Common myeloid progenitor, CD34-positive (primary cell): ENCODE data around the gene AFP.
A peak's percentile ranks its signal among the peaks of the same experiment; 100 is the strongest.

Experiments
- CTCF ChIA-PET: fragments of 350-600 bp; sonication (Branson Sonifier 250); formaldehyde crosslinking; loops from one replicate; lab custom pipeline; 2021; ENCODE audit warnings: antibody characterized with exemption; lab: Charles Lee
- POLR2A ChIA-PET: fragments of 350-600 bp; sonication (Branson Sonifier 250); formaldehyde crosslinking; loops from one replicate; lab custom pipeline; 2021; ENCODE audit warnings: antibody characterized with exemption; lab: Charles Lee
- DNase-seq, 3 donors: peaks; one replicate each; pipeline versions ENCODE4 v3.0.0 to v3.0.0-alpha.2; 2013
- H3K27ac ChIP-seq, 2 experiments: 1 replicate in 1 of 2; 2 replicates in 1 of 2; pipeline ENCODE4 v1.7.0; 2013; ENCODE audit warnings: inconsistent platforms in 2 of 2, low read length in 2 of 2, mild to moderate bottlenecking in 2 of 2, low read depth in 1 of 2, moderate library complexity in 1 of 2; ENCODE audit not compliant: severe bottlenecking in 2 of 2, insufficient read depth in 1 of 2, poor library complexity in 1 of 2
- H3K27me3 ChIP-seq, 5 experiments: replicated peaks in 2 of 5; 1 replicate in 3 of 5; 2 replicates in 2 of 5; pipeline versions ENCODE4 v1.6.1 to v1.7.0; 2013; ENCODE audit warnings: low read length in 4 of 5, mild to moderate bottlenecking in 2 of 5, moderate library complexity in 2 of 5, inconsistent platforms in 1 of 5; ENCODE audit not compliant: insufficient read depth in 5 of 5, control insufficient read depth in 4 of 5
- H3K36me3 ChIP-seq, 4 experiments: 1 replicate in 2 of 4; 2 replicates in 2 of 4; pipeline versions ENCODE4 v1.6.1 to v1.7.0; 2013; ENCODE audit warnings: low read length in 3 of 4, control low read depth in 1 of 4, mild to moderate bottlenecking in 1 of 4; ENCODE audit not compliant: control insufficient read depth in 4 of 4, insufficient read depth in 4 of 4
- H3K4me1 ChIP-seq, 4 experiments: 1 replicate in 3 of 4; 2 replicates in 1 of 4; pipeline versions ENCODE4 v1.6.1 to v1.7.1; 2013; ENCODE audit warnings: low read length in 3 of 4, mild to moderate bottlenecking in 3 of 4, control low read depth in 1 of 4, inconsistent platforms in 1 of 4, moderate library complexity in 1 of 4; ENCODE audit not compliant: control insufficient read depth in 4 of 4, insufficient read depth in 4 of 4; ENCODE audit errors: control extremely low read depth in 1 of 4
- H3K4me3 ChIP-seq, 7 experiments: 1 replicate in 4 of 7; 2 replicates in 3 of 7; pipeline versions ENCODE4 v1.5.1 to v1.7.0; 2013; ENCODE audit warnings: mild to moderate bottlenecking in 7 of 7, low read length in 6 of 7, moderate library complexity in 6 of 7, inconsistent platforms in 2 of 7, low read depth in 2 of 7, control low read depth in 1 of 7; ENCODE audit not compliant: insufficient read depth in 4 of 7, control insufficient read depth in 1 of 7; ENCODE audit errors: extremely low read depth in 1 of 7
- H3K9me3 ChIP-seq, 5 experiments: 1 replicate in 4 of 5; 2 replicates in 1 of 5; pipeline versions ENCODE4 v1.6.1 to v1.7.1; 2013; ENCODE audit warnings: low read length in 4 of 5, mild to moderate bottlenecking in 2 of 5, inconsistent platforms in 1 of 5, low read depth in 1 of 5, moderate library complexity in 1 of 5; ENCODE audit not compliant: control insufficient read depth in 4 of 5, insufficient read depth in 2 of 5; ENCODE audit errors: control extremely low read depth in 1 of 5
- WGBS: methylation state at CpG from one replicate; pipeline ENCODE4 v1.1.5; 2013; ENCODE audit not compliant: insufficient coverage; 5-methylcytosine and 5-hydroxymethylcytosine counted together

Gene AFP

DNA sequence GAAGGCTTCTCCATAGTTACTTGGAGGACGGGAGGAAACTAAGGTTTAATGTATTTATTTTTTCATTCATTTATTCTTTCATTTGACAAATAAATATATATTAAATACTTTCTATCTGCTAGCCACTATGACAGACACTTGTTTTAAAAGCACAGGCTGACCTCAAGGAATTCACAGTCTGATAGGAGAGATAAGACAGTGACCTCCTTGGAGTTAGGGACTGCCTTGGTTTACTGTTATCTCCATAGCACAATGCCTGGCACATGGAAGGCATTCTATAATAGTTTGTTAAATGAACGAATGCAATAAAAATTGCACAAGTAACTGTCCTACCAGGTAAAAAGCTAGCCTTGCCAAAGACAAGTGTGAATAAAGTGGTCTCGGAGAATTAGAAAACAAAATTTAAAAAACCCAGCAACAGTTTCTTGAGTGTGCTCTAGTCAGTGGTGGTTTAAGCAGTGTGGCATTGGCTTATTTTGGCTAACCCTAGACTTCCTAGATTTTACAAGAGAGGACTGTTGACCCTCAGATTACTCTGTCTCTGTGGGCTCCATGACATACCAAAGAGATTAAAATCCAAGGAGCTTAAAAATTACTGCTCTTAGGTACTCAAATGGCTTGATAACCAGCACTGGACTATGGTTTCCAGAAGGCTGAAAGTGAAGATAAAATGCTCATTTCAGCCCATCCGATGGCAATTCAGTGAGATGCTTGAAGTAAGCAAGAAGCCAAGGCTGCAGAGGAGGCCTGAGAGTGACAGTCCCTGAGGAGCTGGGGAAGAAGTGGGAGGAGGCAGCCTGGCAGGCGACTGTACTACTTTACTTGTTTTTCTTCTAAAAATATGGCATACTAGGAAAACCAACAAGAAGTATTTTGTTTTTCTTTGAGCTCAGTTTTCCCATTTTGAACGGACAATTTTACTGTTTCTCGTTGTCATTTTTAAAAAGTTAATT lies 9.6 kb downstream of the AFP start:
- ChIA-PET POLR2A (interaction anchor here (0.6 kb wide), 1 partner anchor 68 kb away, joined by 4 read pairs; no protein-coding TSS in a partner anchor), CTCF (interaction anchor here (0.6 to 2.8 kb wide), 12 partner anchors 13 to 1071 kb away, joined by 3 to 13 read pairs (median 4); partner anchors contain the start of gene ANKRD17)

DNA sequence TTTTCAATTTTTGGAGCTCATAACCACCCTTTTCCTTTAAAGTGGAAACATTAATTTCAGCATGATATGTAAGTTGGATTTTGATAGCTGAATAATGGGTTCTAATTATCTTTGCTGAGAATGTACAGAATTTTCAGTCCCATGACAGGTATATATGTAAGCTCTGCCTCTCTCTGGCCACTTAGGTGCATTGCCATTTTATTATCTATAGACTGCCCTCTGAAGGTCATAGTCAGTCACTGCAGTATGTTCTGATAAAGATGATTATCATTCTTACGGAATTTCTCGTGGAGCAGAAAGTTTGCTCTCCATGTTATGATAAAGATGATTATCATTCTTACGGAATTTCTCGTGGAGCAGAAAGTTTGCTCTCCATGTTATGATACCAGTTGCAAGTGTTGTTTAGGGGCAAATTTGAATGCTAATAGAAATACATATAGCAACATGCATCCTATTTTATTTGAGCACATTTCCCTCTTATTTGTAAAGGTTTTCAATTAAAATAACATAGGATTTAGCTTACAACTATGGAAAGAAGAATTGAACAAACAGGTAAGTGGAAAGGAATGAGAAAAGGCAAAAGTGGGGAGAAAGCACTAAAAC lies 10.4 kb downstream of the AFP start:
- no peaks in the 10 kb centered on the region for H3K36me3 ChIP-seq
- no peaks in the 10 kb centered on the region for H3K4me1 ChIP-seq
- CTCF ChIA-PET: interaction anchor here (0.6 to 2.8 kb wide), 12 partner anchors 12 to 1070 kb away, joined by 3 to 13 read pairs (median 4); partner anchors contain the start of gene ANKRD17
- H3K27me3 ChIP-seq: peaks cover 0 to 4% (median 0%) of the 10 kb centered on the region in 5 experiments
- no peak overlapping the region for H3K27ac ChIP-seq
- POLR2A ChIA-PET: interaction anchor here (0.6 kb wide), 1 partner anchor 67 kb away, joined by 4 read pairs; no protein-coding TSS in a partner anchor
- no peak overlapping the region for H3K4me3 ChIP-seq
- no CpG with 5 or more reads among the region's 4 CpGs for WGBS
- H3K9me3 ChIP-seq: no peaks in the 10 kb centered on the region
- DNase-seq: peak; percentile 50 to 76 (median 71)

More for the DNA sequence above, 9.6 kb downstream of the AFP start:
- H3K4me3 ChIP-seq: no peak overlapping the region
- WGBS: 94% methylated on average over 3 of the region's 7 CpGs
- no peaks in the 10 kb centered on the region for H3K36me3 ChIP-seq
- H3K27ac ChIP-seq: no peak overlapping the region
- H3K4me1 ChIP-seq: no peaks in the 10 kb centered on the region
- H3K27me3 ChIP-seq: peaks cover 0 to 4% (median 0%) of the 10 kb centered on the region in 5 experiments
- no peaks in the 10 kb centered on the region for H3K9me3 ChIP-seq
- DNase-seq: no peak

- CTCF ChIA-PET: interaction anchor here (1.0 to 2.8 kb wide), 2 partner anchors 11 to 15 kb away, joined by 4 to 13 read pairs; no protein-coding TSS in a partner anchor
- POLR2A ChIA-PET: no interaction called here
- Histone ChIP-seq H3K27me3 (peaks cover 0 to 4% (median 0%) of the 10 kb centered on the region in 5 experiments), H3K4me3 (no peak overlapping the region), H3K36me3 (no peaks in the 10 kb centered on the region), H3K9me3 (no peaks in the 10 kb centered on the region), H3K4me1 (no peaks in the 10 kb centered on the region), H3K27ac (no peak overlapping the region)
- no peak for DNase-seq
- WGBS: 86% methylated on average over 1 of the region's 4 CpGs
These were observed 11.7 kb downstream of the AFP start for GRCh38 chr4:73447671-73448070.

DNA sequence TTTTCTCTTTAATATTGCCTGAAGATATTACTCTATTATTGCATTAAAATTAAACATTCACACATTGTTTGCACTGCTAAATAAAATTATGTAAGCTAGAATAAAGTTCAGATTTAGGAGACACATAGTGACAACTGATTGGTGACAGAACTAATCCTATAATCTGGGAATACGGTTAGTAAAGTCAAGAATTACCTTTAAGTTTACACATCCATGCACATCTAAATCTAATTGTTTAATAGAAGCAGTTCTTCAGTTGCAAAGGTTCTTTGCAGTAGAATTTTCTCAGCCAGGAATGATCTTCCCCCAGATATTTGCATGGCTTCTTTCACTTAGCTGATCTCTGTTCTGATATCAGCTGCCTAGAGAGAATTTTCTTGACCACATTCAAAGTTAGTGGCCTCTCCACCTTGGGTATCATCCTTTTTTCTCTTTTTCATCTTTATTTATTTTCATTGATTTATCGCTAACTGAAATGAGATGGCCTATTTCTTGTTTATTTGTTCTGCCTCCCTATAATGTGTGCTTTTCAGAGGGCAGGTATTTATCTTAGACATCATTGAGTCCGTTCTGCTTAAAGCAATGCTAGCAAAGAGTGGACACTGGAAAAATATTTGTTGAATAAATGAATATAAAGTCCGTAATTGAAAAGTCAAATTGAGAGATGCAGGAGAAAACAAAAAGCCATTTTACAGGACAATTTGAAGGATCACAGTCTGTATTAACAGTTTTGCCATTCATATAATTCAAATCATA lies 12.6 kb downstream of the AFP start:
- no peak for DNase-seq
- Histone ChIP-seq H3K27ac (no peak overlapping the region), H3K9me3 (no peaks in the 10 kb centered on the region), H3K36me3 (no peaks in the 10 kb centered on the region), H3K4me3 (no peak overlapping the region), H3K4me1 (no peaks in the 10 kb centered on the region), H3K27me3 (peaks cover 0 to 4% (median 0%) of the 10 kb centered on the region in 5 experiments)
- WGBS: 100% methylated on average over 1 of the region's 4 CpGs
- CTCF ChIA-PET: no interaction called here
- POLR2A ChIA-PET: no interaction called here

- DNase-seq: no peak
- H3K4me3 ChIP-seq: no peak overlapping the region
- no peaks in the 10 kb centered on the region for H3K9me3 ChIP-seq
- no peaks in the 10 kb centered on the region for H3K36me3 ChIP-seq
- WGBS: 91% methylated on average over 9 of the region's 9 CpGs
- peaks cover 0 to 4% (median 0%) of the 10 kb centered on the region in 5 experiments for H3K27me3 ChIP-seq
- no peak overlapping the region for H3K27ac ChIP-seq
- POLR2A ChIA-PET: no interaction called here
- no peaks in the 10 kb centered on the region for H3K4me1 ChIP-seq
- CTCF ChIA-PET: no interaction called here
These were observed 14.5 kb downstream of the AFP start for GRCh38 chr4:73450398-73451004.

- WGBS: no CpG with 5 or more reads among the region's 3 CpGs
- no peaks in the 10 kb centered on the region for H3K4me1 ChIP-seq
- H3K36me3 ChIP-seq: no peaks in the 10 kb centered on the region
- no peak overlapping the region for H3K27ac ChIP-seq
- no peaks in the 10 kb centered on the region for H3K9me3 ChIP-seq
- no peak overlapping the region for H3K4me3 ChIP-seq
- peaks cover 0 to 4% (median 0%) of the 10 kb centered on the region in 5 experiments for H3K27me3 ChIP-seq
- ChIA-PET CTCF (no interaction called here), POLR2A (no interaction called here)
- DNase-seq: no peak
These were observed 15.4 kb downstream of the AFP start for GRCh38 chr4:73451404-73451803.
